RPMI7951 (cell line): ENCODE measurements around the gene FAM25A. TPM values are rescaled to one million over a fixed set of nuclear protein-coding genes. Genes with fewer than 3 reads are reported as not detected.

Experiments used
- DNase-seq: peaks from one replicate; pipeline ENCODE4 v3.0.0-alpha.2; 2012; ENCODE audit warnings: low read depth
- total RNA-seq: library from RNA; depleted of rRNA; stranded (reverse); fragments of >200 nt; shearing (Covaris generic); gene quantifications from 2 replicates; pipeline ENCODE4 v1.2.3, GENCODE V29; 2014; rRNA removed

Gene FAM25A
- total RNA-seq, 1 experiment from 2014 or later: not detected

DNA sequence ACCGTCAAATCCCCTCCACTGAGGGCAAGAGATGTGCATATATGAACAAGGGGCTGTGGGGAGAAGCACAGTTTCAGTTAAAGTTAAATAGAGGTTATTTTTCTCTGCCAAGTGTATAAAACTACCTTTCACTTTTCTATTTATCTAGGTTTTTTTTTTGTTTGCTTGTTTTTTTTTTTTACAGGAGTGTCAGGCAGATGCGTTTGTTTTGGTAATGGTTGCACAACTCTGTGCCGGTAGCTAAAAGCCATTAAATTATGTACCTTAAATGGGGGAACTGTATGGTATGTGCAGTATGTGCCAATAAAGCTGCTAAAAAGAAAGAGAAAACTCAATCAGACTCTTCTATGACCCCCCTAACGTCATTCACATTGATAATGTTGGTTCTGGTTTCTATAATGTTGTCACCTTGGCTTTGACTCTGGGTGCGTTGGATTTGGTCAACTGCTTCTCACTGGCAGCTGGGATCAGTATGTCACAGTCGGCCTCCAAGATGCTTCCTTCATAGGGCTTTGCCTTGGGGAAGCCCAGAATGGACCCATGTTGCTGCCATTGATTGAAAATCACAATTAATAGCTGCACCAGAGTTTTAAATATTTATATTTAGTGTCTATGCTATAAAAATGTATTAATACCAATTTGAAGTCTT lies 40.3 kb downstream of the FAM25A start:
- DNase-seq: no peak

DNA sequence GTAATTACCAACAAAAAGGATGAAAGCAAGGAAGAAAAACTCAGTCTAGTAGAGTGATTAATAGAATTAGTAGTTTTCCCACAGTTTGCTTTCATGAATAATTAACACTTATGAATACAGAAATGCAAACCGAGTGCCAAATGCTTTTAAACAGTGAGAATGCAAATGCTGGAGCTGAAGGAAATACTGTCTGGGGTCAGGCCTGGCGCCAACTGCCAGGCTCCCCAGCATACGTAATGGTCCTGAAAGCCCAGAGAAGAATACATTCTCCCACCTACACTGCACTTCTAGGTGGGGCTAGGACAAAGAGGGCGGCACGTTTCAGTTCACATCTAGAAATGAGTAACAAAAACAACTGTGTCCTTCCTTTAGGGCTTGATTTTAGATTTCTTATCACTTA lies 44.6 kb downstream of the FAM25A start:
- no peak for DNase-seq

DNA sequence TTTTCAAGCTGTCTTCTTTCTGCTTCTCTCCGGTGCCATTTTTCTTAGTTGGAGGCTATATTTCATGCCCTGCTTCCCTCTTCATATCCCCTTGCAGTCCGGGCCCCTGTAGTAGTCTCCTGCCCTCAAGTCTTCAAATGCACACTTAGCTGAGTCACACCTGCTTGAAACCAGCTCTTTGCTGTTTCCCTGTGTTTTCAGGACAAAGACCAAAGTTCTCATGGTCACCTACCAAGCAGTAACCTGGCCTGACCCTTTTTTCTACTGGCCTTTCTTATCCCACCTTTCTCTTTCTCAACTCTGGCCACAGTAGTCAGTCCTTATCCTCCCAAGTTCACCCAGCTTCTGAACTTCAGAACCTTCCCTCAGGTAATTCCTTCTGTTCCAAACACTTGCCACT lies 46.1 kb downstream of the FAM25A start:
- no peak for DNase-seq

DNA sequence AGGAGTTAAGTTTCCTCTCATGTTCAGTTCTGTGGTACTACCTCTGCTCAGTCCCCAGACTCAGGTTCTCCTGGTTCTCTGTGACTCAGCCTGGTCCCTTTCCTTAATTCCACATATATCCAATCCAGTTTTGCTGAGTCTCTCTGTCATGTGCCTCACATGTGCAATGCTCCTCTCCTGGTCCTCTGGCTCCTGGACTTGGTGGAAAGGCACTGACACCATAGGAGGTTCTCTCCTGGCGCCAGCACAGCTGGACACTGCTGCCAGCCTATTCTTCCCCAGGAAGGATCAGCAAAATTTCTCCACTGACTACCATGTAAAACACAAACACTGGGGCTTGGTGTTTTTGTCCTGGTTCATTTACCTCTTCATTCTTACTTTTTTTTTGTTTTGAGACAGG lies 46.8 kb downstream of the FAM25A start:
- no peak for DNase-seq

DNA sequence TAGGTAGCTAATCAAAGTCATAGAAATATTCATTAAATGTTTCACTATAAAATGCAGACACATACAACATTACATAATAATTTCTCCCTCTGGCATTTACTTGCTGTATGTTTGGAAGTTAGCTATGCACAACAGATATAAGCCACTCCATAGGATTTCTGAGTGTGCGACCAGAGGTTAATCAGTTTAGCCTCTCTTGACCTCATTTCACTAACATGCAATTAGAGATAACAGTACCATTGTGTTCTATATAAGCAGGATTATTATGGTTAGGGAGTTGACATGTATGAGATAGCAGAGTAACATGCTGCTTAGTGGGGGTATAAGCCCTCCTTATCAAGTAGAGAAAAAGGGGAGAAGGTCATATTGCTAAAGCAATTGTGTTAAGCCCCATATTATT lies 48.2 kb downstream of the FAM25A start:
- no peak for DNase-seq

DNA sequence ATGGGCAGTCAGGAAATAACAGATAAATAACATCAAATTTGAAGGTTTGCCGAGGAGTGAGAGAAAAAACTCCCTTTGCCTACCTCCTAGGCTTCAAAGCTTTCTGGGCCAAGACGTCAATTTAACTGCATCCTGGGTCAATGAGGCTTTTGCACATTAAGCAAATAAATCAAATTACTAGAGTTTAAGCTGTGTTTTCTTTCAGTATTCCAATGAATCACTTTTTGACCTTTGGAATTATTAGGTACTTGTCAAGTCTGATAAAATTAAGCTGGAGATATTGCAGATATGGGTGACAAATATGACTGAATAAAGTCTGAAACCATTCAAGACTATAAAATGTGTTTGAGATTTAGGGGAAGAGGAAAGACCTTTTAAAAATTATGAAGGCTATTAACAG lies 52.4 kb downstream of the FAM25A start:
- DNase-seq: no peak

Other genes with a start within 250 kb of the FAM25A start
- 0.39 and 0.60 TPM in 2 replicates for gene MMRN2, start 62.7 kb upstream of the FAM25A start, total RNA-seq
- gene SNCG, start 61.7 kb upstream of the FAM25A start, total RNA-seq: 0.59 and 1.6 TPM in 2 replicates
- 0.49 and 0.84 TPM in 2 replicates for gene ADIRF, start 51.8 kb upstream of the FAM25A start, total RNA-seq
- gene GLUD1, start 74.5 kb downstream of the FAM25A start, total RNA-seq: 175 and 190 TPM in 2 replicates
- gene SHLD2, start 74.9 kb downstream of the FAM25A start, total RNA-seq: 21.9 and 24.9 TPM in 2 replicates
- not detected in 2 replicates for gene NUTM2A, start 205.2 kb downstream of the FAM25A start, total RNA-seq